AG04450 (cell line): Measurements from ENCODE around the gene TRIM24. TPM values are rescaled to one million over a fixed set of nuclear protein-coding genes. Genes with fewer than 3 reads are reported as not detected.

Source experiments
- CTCF ChIA-PET: fragments of 300-600, 350-600 bp; formaldehyde crosslinking; extraction: SDS; loops from one replicate; lab custom pipeline; 2022; ENCODE audit warnings: antibody characterized with exemption, inconsistent platforms; lab: Charles Lee
- POLR2A ChIA-PET: fragments of 350-600 bp; formaldehyde crosslinking; extraction: SDS; loops from one replicate; lab custom pipeline; 2021; ENCODE audit warnings: antibody characterized with exemption, inconsistent platforms; lab: Yijun Ruan, JAX
- DNase-seq: peaks from one replicate; pipeline ENCODE4 v3.0.0-alpha.2; 2011; ENCODE audit warnings: low read depth, low spot score
- H3K27ac ChIP-seq: one replicate; pipeline ENCODE4 v1.5.1; 2012; ENCODE audit warnings: low read depth, low read length, control low read depth
- H3K27me3 ChIP-seq: one replicate; pipeline ENCODE4 v1.6.0; 2012; ENCODE audit warnings: low read length; ENCODE audit not compliant: control insufficient read depth, insufficient read depth
- H3K4me3 ChIP-seq: 2 replicates; pipeline ENCODE4 v1.5.1; 2011; ENCODE audit warnings: mild to moderate bottlenecking, low read depth, low read length, control low read depth
- H3K9me3 ChIP-seq: 2 replicates; pipeline ENCODE4 v1.5.1; 2012; ENCODE audit warnings: low read length; ENCODE audit not compliant: control insufficient read depth, insufficient read depth
- CTCF ChIP-seq: IDR thresholded peaks from 2 replicates; pipeline ENCODE4 v1.5.1; 2011; ENCODE audit warnings: low read depth, low read length, control low read depth, inconsistent platforms
- polyA plus RNA-seq: library from polyadenylated mRNA; depleted of rRNA; stranded (reverse); fragments of >200 nt; gene quantifications from 2 replicates; pipeline ENCODE4 v1.2.3, GENCODE V29; 2011

The TRIM24 gene
- polyA plus RNA-seq, 1 experiment, result 9.3 TPM

GRCh38 chr7:138575897-138576428, 115.9 kb downstream of the TRIM24 start:
- ChIA-PET CTCF (no interaction called here), POLR2A (no interaction called here)
- no peak overlapping the region for H3K27ac ChIP-seq
- no peak overlapping the region for H3K4me3 ChIP-seq
- H3K9me3 ChIP-seq, result no peaks in the 10 kb centered on the region
- H3K27me3 ChIP-seq, result no peaks in the 10 kb centered on the region
- DNase-seq, result no peak
- TF ChIP-seq CTCF, result no peak

- ChIA-PET POLR2A (no interaction called here), CTCF (no interaction called here)
- H3K9me3 ChIP-seq, result no peaks in the 10 kb centered on the region
- no peak for TF ChIP-seq CTCF
- H3K27ac ChIP-seq, result no peak overlapping the region
- no peaks in the 10 kb centered on the region for H3K27me3 ChIP-seq
- H3K4me3 ChIP-seq, result no peak overlapping the region
- DNase-seq, result no peak
Measured at GRCh38 chr7:138579136-138579535, 119.1 kb downstream of the TRIM24 start.

DNA sequence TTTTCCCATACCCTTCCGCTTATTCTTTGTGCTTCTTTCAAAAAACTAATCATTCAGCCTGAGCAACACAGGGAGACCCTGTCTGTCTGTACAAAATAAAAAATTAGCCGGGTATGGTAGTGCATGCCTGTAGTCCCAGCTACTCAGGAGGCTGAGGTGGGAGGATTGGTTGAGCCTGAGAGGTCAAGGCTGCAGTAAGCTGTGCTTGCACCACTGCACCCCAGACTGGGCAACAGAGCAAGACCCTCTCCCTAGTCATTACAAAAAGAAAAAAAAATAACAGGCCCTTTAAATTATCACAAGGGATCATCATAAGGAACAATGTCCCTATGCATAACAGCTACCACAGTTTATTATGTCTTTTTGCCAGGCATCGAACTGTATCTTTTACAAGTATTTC, 119.6 kb downstream of the TRIM24 start:
- Histone ChIP-seq H3K27me3 (no peaks in the 10 kb centered on the region), H3K4me3 (no peak overlapping the region), H3K27ac (no peak overlapping the region), H3K9me3 (no peaks in the 10 kb centered on the region)
- POLR2A ChIA-PET, result no interaction called here
- no peak for DNase-seq
- TF ChIP-seq CTCF, result no peak
- CTCF ChIA-PET, result no interaction called here

DNA sequence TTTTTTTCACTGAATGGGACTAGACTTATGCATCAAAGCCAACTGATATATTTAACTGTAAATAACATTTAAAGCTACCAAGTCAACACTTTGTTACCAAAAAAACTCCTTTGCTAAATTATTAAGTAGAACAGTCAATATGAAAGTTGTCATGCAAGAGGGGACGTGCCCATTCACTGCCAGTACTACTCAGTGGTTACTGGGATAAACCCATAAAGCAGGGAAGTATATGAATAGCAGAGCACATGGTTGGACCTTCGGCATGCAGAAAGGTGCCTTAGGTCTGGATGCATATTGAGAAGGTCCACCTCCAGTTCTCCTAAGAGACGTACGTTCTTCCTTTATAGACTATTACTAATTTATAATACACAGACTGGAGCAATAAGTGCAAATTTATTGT, 121.0 kb downstream of the TRIM24 start:
- Histone ChIP-seq H3K4me3 (no peak overlapping the region), H3K9me3 (no peaks in the 10 kb centered on the region), H3K27ac (no peak overlapping the region), H3K27me3 (no peaks in the 10 kb centered on the region)
- POLR2A ChIA-PET, result no interaction called here
- no peak for TF ChIP-seq CTCF
- CTCF ChIA-PET, result no interaction called here
- DNase-seq, result no peak

DNA sequence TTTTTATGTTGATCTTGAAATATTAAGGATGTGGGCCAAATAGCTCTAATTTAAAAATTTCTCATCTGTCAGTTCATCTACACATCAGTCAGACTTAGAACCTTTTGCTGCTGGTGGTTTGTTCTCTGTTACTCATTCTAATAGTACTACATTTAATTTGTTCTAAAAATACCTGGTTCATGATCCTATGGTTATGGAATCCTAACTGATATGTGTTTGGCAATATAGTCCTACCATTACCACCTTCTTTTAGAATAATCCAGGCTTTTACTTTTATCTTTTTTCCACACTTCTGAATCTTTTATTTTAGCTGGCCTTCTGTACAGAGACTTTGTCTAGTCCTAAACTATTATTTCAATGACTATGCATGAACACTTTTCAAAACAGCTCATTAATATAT, 124.2 kb downstream of the TRIM24 start:
- TF ChIP-seq CTCF, result no peak
- Histone ChIP-seq H3K27me3 (no peaks in the 10 kb centered on the region), H3K27ac (no peak overlapping the region), H3K9me3 (no peaks in the 10 kb centered on the region), H3K4me3 (no peak overlapping the region)
- no peak for DNase-seq
- ChIA-PET POLR2A (no interaction called here), CTCF (no interaction called here)
